Thyroid gland (tissue), 4 donors: ENCODE data around the gene ZNF296.

Experiments
- CTCF ChIP-seq, 6 experiments: fragments of 200-600 bp in 3 of 6; fragments of 450-650 bp in 3 of 6; sonication (generic) in 3 of 6; IDR thresholded peaks; one replicate each; pipeline ENCODE4 v1.5.1; 2016 to 2019; ENCODE audit warnings: antibody characterized with exemption in 6 of 6, mild to moderate bottlenecking in 2 of 6, inconsistent platforms in 1 of 6, moderate library complexity in 1 of 6
- POLR2A ChIP-seq, 2 donors: fragments of 450-650 bp; IDR thresholded peaks; one replicate each; pipeline ENCODE4 v1.6.1; 2017; ENCODE audit warnings: antibody characterized with exemption in 2 of 2, mild to moderate bottlenecking in 2 of 2, moderate library complexity in 1 of 2

GRCh38 chr19:45099467-45100191 lies 23.4 kb upstream of the ZNF296 start:
- TF ChIP-seq CTCF (IDR thresholded peaks at IDR 0.05) (no peak), POLR2A (IDR thresholded peaks at IDR 0.05) (no peak)
